CD4-positive, alpha-beta T cell (primary cell): Measurements from ENCODE around the gene MCU. TPM values are rescaled to one million over a fixed set of nuclear protein-coding genes. Genes with fewer than 3 reads are reported as not detected.
"Not testable (repeated sequence)": the region's sequence is repeated elsewhere in the genome, so short reads cannot be mapped to it uniquely, and the experiment has no call there.

Experiments used
- ATAC-seq: fragments of 200-7000 bp; cut with Tn5 transposase; one replicate; pipeline ENCODE4 v1.10.0; 2022; ENCODE audit warnings: mild to moderate bottlenecking; ENCODE audit not compliant: poor library complexity
- CTCF ChIA-PET: fragments of 350-600 bp; sonication (Branson Sonifier 250); formaldehyde crosslinking; loops from one replicate; lab custom pipeline; 2021; ENCODE audit warnings: antibody characterized with exemption, inconsistent platforms; lab: Charles Lee
- POLR2A ChIA-PET: fragments of 350-600 bp; sonication (Branson Sonifier 250); formaldehyde crosslinking; loops from one replicate; lab custom pipeline; 2021; ENCODE audit warnings: antibody characterized with exemption, inconsistent platforms; lab: Charles Lee
- DNase-seq, 14 experiments: peaks; one replicate each; pipeline ENCODE4 v3.0.0-alpha.2; 2013 to 2020; ENCODE audit warnings: mixed read lengths in 2 of 14
- H3K27ac ChIP-seq, 2 donors: one replicate each; pipeline versions ENCODE4 v1.5.1 to v1.7.0; 2013; ENCODE audit warnings: low read length in 2 of 2, low read depth in 1 of 2, mild to moderate bottlenecking in 1 of 2
- H3K27me3 ChIP-seq, 2 experiments: 1 replicate in 1 of 2; 2 replicates in 1 of 2; pipeline versions ENCODE4 v1.6.1 to v1.7.0; 2013; ENCODE audit warnings: low read length in 2 of 2, control low read depth in 1 of 2, mild to moderate bottlenecking in 1 of 2, moderate library complexity in 1 of 2; ENCODE audit not compliant: insufficient read depth in 2 of 2, control insufficient read depth in 1 of 2
- H3K36me3 ChIP-seq: one replicate; pipeline ENCODE4 v1.6.1; 2013; ENCODE audit warnings: low read length, control low read depth; ENCODE audit not compliant: insufficient read depth
- H3K4me1 ChIP-seq: one replicate; pipeline ENCODE4 v1.6.1; 2013; ENCODE audit warnings: low read length, control low read depth; ENCODE audit not compliant: insufficient read depth
- H3K4me3 ChIP-seq: one replicate; pipeline ENCODE4 v1.5.1; 2013; ENCODE audit warnings: mild to moderate bottlenecking, low read length, moderate library complexity
- H3K9me3 ChIP-seq, 2 experiments: 1 replicate in 1 of 2; 2 replicates in 1 of 2; pipeline versions ENCODE4 v1.6.1 to v1.7.0; 2013; ENCODE audit warnings: low read length in 2 of 2, mild to moderate bottlenecking in 2 of 2, control low read depth in 1 of 2, moderate library complexity in 1 of 2; ENCODE audit not compliant: control insufficient read depth in 1 of 2, insufficient read depth in 1 of 2
- H3K27ac Mint-ChIP-seq: one replicate; pipeline ENCODE4 v1.8.0; 2020; ENCODE audit warnings: mixed read lengths
- H3K27me3 Mint-ChIP-seq: one replicate; pipeline ENCODE4 v1.8.0; 2021; ENCODE audit warnings: mixed read lengths
- H3K36me3 Mint-ChIP-seq: one replicate; pipeline ENCODE4 v1.8.0; 2021; ENCODE audit warnings: low read depth, mixed read lengths
- H3K4me1 Mint-ChIP-seq: one replicate; pipeline ENCODE4 v1.8.0; 2021; ENCODE audit warnings: low read depth, mixed read lengths
- H3K4me3 Mint-ChIP-seq: one replicate; pipeline ENCODE4 v1.8.0; 2020; ENCODE audit warnings: mild to moderate bottlenecking, mixed read lengths
- H3K9me3 Mint-ChIP-seq: one replicate; pipeline ENCODE4 v1.8.0; 2020; ENCODE audit warnings: mixed read lengths
- CTCF ChIP-seq: fragments of 200-600 bp; IDR thresholded peaks from one replicate; pipeline ENCODE4 v1.8.0; 2022; ENCODE audit warnings: antibody characterized with exemption, mild to moderate bottlenecking
- intact Hi-C, 2 experiments: fragments of 100-400 bp; cut with DNase I in 1 of 2; cut with micrococcal nuclease in 1 of 2; formaldehyde crosslinking; loops; one replicate each; pipeline versions ENCODE4 v1.15.1 to v1.9.0; 2023 to 2025; cut with DNase I, micrococcal nuclease
- total RNA-seq, 174 experiments: library from RNA in 2 of 174; stranded (reverse) in 2 of 174; gene quantifications; one replicate each; pipeline ENCODE4 v1.2.3 and lab custom pipeline; 2021 to 2026

The MCU gene
- total RNA-seq, 2 experiments from 2014 or later: 10.3 to 12.0 TPM

- H3K27ac ChIP-seq: no peak overlapping the region
- Mint-ChIP-seq H3K27ac (no peak overlapping the region), H3K4me1 (no peaks in the 10 kb centered on the region), H3K9me3 (no peaks in the 10 kb centered on the region), H3K4me3 (no peak overlapping the region), H3K27me3 (no peaks in the 10 kb centered on the region), H3K36me3 (no peaks in the 10 kb centered on the region)
- H3K9me3 ChIP-seq: no peaks in the 10 kb centered on the region
- ATAC-seq (no peak), DNase-seq (no peak)
- TF ChIP-seq CTCF: no peak
- ChIA-PET POLR2A (interaction anchor here (1.0 to 1.1 kb wide), 2 partner anchors 12 to 13 kb away, joined by 4 to 6 read pairs; partner anchors contain the start of gene MCU), CTCF (interaction anchor here (1.0 kb wide), 1 partner anchor 35 kb away, joined by 3 read pairs; no protein-coding TSS in a partner anchor)
- no peak overlapping the region for H3K4me3 ChIP-seq
- intact Hi-C loops: no loop called here
- H3K36me3 ChIP-seq: no peaks in the 10 kb centered on the region
- H3K4me1 ChIP-seq: no peaks in the 10 kb centered on the region
- H3K27me3 ChIP-seq: no peaks in the 10 kb centered on the region
Observed at GRCh38 chr10:72679838-72680241, 12.1 kb upstream of the MCU start.

DNA sequence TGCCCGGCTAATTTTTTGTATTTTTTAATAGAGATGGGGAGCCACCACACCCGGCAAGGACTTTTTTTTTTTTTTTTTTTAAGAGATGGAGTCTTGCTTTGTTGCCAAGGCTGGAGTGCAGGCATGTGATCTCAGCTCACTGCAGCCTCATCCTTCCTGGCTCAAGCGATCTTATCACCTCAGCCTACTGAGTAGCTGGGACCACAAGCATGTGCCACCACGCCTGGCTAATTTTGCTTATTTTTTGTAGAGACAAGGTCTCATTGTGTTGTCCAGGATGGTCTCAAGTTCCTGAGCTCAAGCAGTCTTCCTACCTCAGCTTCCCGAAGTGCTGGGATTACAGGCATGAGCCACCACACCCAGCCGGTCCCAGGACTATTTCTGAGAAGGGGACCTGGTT lies 9.3 kb upstream of the MCU start:
- CTCF ChIA-PET: no interaction called here
- Histone ChIP-seq H3K27me3 (no peaks in the 10 kb centered on the region), H3K9me3 (no peaks in the 10 kb centered on the region), H3K36me3 (no peaks in the 10 kb centered on the region), H3K4me3 (no peak overlapping the region), H3K4me1 (no peaks in the 10 kb centered on the region), H3K27ac (no peak overlapping the region)
- POLR2A ChIA-PET: interaction anchor here (1.0 to 2.0 kb wide), 2 partner anchors 9 to 11 kb away, joined by 3 to 6 read pairs; partner anchors contain the start of gene MCU
- no peaks in the 10 kb centered on the region for H3K9me3 Mint-ChIP-seq
- TF ChIP-seq CTCF: no peak
- no peak overlapping the region for H3K4me3 Mint-ChIP-seq
- H3K27ac Mint-ChIP-seq: no peak overlapping the region
- DNase-seq (no peak), ATAC-seq (no peak)
- H3K4me1 Mint-ChIP-seq: no peaks in the 10 kb centered on the region
- H3K36me3 Mint-ChIP-seq: no peaks in the 10 kb centered on the region
- intact Hi-C loops: no loop called here
- no peaks in the 10 kb centered on the region for H3K27me3 Mint-ChIP-seq

- intact Hi-C loops: no loop called here
- ATAC-seq: no peak
- Mint-ChIP-seq H3K27me3 (no peaks in the 10 kb centered on the region), H3K36me3 (no peaks in the 10 kb centered on the region), H3K27ac (no peak overlapping the region), H3K4me1 (no peaks in the 10 kb centered on the region), H3K4me3 (no peak overlapping the region), H3K9me3 (no peaks in the 10 kb centered on the region)
- Histone ChIP-seq H3K36me3 (no peaks in the 10 kb centered on the region), H3K27me3 (no peaks in the 10 kb centered on the region), H3K27ac (no peak overlapping the region), H3K4me1 (no peaks in the 10 kb centered on the region), H3K9me3 (no peaks in the 10 kb centered on the region), H3K4me3 (no peak overlapping the region)
- DNase-seq: no peak
- ChIA-PET POLR2A (no interaction called here), CTCF (interaction anchor here (1.5 kb wide), 1 partner anchor 147 kb away, joined by 3 read pairs; no protein-coding TSS in a partner anchor)
- no peak for TF ChIP-seq CTCF
Observed at GRCh38 chr10:72685264-72685921, 6.5 kb upstream of the MCU start.

- H3K27ac Mint-ChIP-seq, H3K36me3 Mint-ChIP-seq, H3K27me3 Mint-ChIP-seq, intact Hi-C loops, H3K4me3 Mint-ChIP-seq, POLR2A ChIA-PET, H3K4me1 Mint-ChIP-seq, H3K27ac ChIP-seq, H3K9me3 ChIP-seq, ATAC-seq, H3K4me1 ChIP-seq, H3K9me3 Mint-ChIP-seq, DNase-seq, H3K36me3 ChIP-seq, H3K27me3 ChIP-seq, H3K4me3 ChIP-seq: not testable (repeated sequence)
- CTCF ChIA-PET: interaction anchor here (1.5 kb wide), 1 partner anchor 146 kb away, joined by 3 read pairs; no protein-coding TSS in a partner anchor
Observed at GRCh38 chr10:72686430-72686829, 5.5 kb upstream of the MCU start.
